GM19351 (cell line): ENCODE data around the gene TNS3.

Source experiments
- ATAC-seq: cut with Tn5 transposase; IDR thresholded peaks from one replicate; pipeline ENCODE4 v1.9.1; 2021; ENCODE audit warnings: mild to moderate bottlenecking, moderate library complexity; ENCODE audit not compliant: unreplicated experiment

TNS3 gene

GRCh38 chr7:47508389-47509380 lies 73.2 kb downstream of the TNS3 start:
- ATAC-seq: no peak

GRCh38 chr7:47507522-47507921 lies 74.4 kb downstream of the TNS3 start:
- no peak for ATAC-seq

- ATAC-seq: no peak
These were observed 75.2 kb downstream of the TNS3 start for GRCh38 chr7:47506382-47507339.

- no peak for ATAC-seq
These were observed 76.5 kb downstream of the TNS3 start for GRCh38 chr7:47505312-47506007.

- no peak for ATAC-seq
These were observed 77.2 kb downstream of the TNS3 start for GRCh38 chr7:47504551-47505311.

GRCh38 chr7:47503281-47503680 lies 78.6 kb downstream of the TNS3 start:
- no peak for ATAC-seq

- ATAC-seq: no peak
These were observed 79.6 kb downstream of the TNS3 start for GRCh38 chr7:47502240-47502877.

GRCh38 chr7:47501406-47501805 lies 80.5 kb downstream of the TNS3 start:
- no peak for ATAC-seq

GRCh38 chr7:47500103-47500563 lies 81.8 kb downstream of the TNS3 start:
- ATAC-seq: no peak

- ATAC-seq: no peak
These were observed 83.5 kb downstream of the TNS3 start for GRCh38 chr7:47498229-47499056.

- peak; percentile 90 for ATAC-seq
These were observed 84.4 kb downstream of the TNS3 start for GRCh38 chr7:47497367-47498096.

- no peak for ATAC-seq
These were observed 85.2 kb downstream of the TNS3 start for GRCh38 chr7:47496666-47497065.

GRCh38 chr7:47496056-47496665 lies 85.8 kb downstream of the TNS3 start:
- ATAC-seq: no peak

GRCh38 chr7:47493976-47494911 lies 87.7 kb downstream of the TNS3 start:
- ATAC-seq: no peak

GRCh38 chr7:47492716-47493325 lies 89.1 kb downstream of the TNS3 start:
- ATAC-seq: no peak
